HG02588 (cell line): ENCODE measurements around the gene LCN10.
"Not testable (repeated sequence)": the region's sequence is repeated elsewhere in the genome, so short reads cannot be mapped to it uniquely, and the experiment has no call there.

Experiments used
- ATAC-seq: cut with Tn5 transposase; IDR thresholded peaks from one replicate; pipeline ENCODE4 v1.9.1; 2021; ENCODE audit warnings: mild to moderate bottlenecking, moderate library complexity; ENCODE audit not compliant: unreplicated experiment

LCN10 gene

GRCh38 chr9:136704741-136705140 is 38.0 kb downstream of the LCN10 start:
- not testable (repeated sequence) for ATAC-seq

GRCh38 chr9:136703276-136703860 is 39.4 kb downstream of the LCN10 start:
- ATAC-seq, result no peak

- ATAC-seq, result no peak
These were observed 41.1 kb downstream of the LCN10 start for GRCh38 chr9:136701668-136702053.

- ATAC-seq, result no peak
These were observed 41.6 kb downstream of the LCN10 start for GRCh38 chr9:136700959-136701667.

- ATAC-seq, result no peak
These were observed 42.4 kb downstream of the LCN10 start for GRCh38 chr9:136700304-136700703.

- ATAC-seq, result no peak
These were observed 44.0 kb downstream of the LCN10 start for GRCh38 chr9:136698635-136699246.

GRCh38 chr9:136697821-136698526 is 44.8 kb downstream of the LCN10 start:
- no peak for ATAC-seq

- ATAC-seq, result no peak
These were observed 45.5 kb downstream of the LCN10 start for GRCh38 chr9:136697146-136697820.

- ATAC-seq, result no peak
These were observed 46.2 kb downstream of the LCN10 start for GRCh38 chr9:136696502-136696901.

- ATAC-seq, result no peak
These were observed 46.8 kb downstream of the LCN10 start for GRCh38 chr9:136695955-136696354.

- no peak for ATAC-seq
These were observed 47.3 kb downstream of the LCN10 start for GRCh38 chr9:136695435-136695895.

- no peak for ATAC-seq
These were observed 47.9 kb downstream of the LCN10 start for GRCh38 chr9:136694872-136695247.

GRCh38 chr9:136694163-136694871 is 48.4 kb downstream of the LCN10 start:
- ATAC-seq, result no peak

- ATAC-seq, result no peak
These were observed 49.1 kb downstream of the LCN10 start for GRCh38 chr9:136693490-136694162.

- ATAC-seq, result no peak
These were observed 49.6 kb downstream of the LCN10 start for GRCh38 chr9:136693135-136693489.

GRCh38 chr9:136692185-136693134 is 50.3 kb downstream of the LCN10 start:
- ATAC-seq, result no peak

- no peak for ATAC-seq
These were observed 51.2 kb downstream of the LCN10 start for GRCh38 chr9:136691316-136692184.

GRCh38 chr9:136690806-136691261 is 51.9 kb downstream of the LCN10 start:
- ATAC-seq, result no peak
